Mesendoderm (in vitro differentiated cells): ENCODE data around the gene THOP1.

Experiments
- DNase-seq: peaks from one replicate; pipeline ENCODE4 v3.0.0; 2013
- H2AK5ac ChIP-seq: 2 replicates; pipeline ENCODE4 v1.6.1; 2013; ENCODE audit warnings: low read length, inconsistent platforms
- H2BK120ac ChIP-seq: 2 replicates; pipeline ENCODE4 v1.6.1; 2013; ENCODE audit warnings: low read depth, mild to moderate bottlenecking, low read length, moderate library complexity, mixed read lengths
- H2BK15ac ChIP-seq: replicated peaks from 2 replicates; pipeline ENCODE4 v1.6.1; 2013; ENCODE audit warnings: low read depth, mild to moderate bottlenecking, moderate library complexity
- H2BK5ac ChIP-seq: 2 replicates; pipeline ENCODE4 v1.6.1; 2013; ENCODE audit warnings: low read length, inconsistent platforms
- H3K18ac ChIP-seq: 2 replicates; pipeline ENCODE4 v1.6.1; 2013; ENCODE audit warnings: mild to moderate bottlenecking, low read length, mixed read lengths
- H3K23ac ChIP-seq: one replicate; pipeline ENCODE4 v1.6.1; 2013; ENCODE audit warnings: low read length
- H3K27ac ChIP-seq: 2 replicates; pipeline ENCODE4 v1.5.1; 2013; ENCODE audit warnings: low read depth, mild to moderate bottlenecking, inconsistent platforms, low read length, moderate library complexity
- H3K27me3 ChIP-seq: 2 replicates; pipeline ENCODE4 v1.6.1; 2013; ENCODE audit warnings: low read length, control low read depth, mild to moderate bottlenecking, inconsistent platforms; ENCODE audit not compliant: insufficient read depth, poor library complexity
- H3K36me3 ChIP-seq: 2 replicates; pipeline ENCODE4 v1.6.1; 2013; ENCODE audit warnings: low read length, inconsistent platforms; ENCODE audit not compliant: control insufficient read depth, insufficient read depth
- H3K4ac ChIP-seq: one replicate; pipeline ENCODE4 v1.6.1; 2013; ENCODE audit warnings: low read depth, mild to moderate bottlenecking, low read length, moderate library complexity
- H3K4me1 ChIP-seq: 2 replicates; pipeline ENCODE4 v1.6.1; 2013; ENCODE audit warnings: low read depth, low read length, inconsistent platforms; ENCODE audit not compliant: control insufficient read depth
- H3K4me2 ChIP-seq: 2 replicates; pipeline ENCODE4 v1.6.1; 2013; ENCODE audit warnings: low read length
- H3K4me3 ChIP-seq: 2 replicates; pipeline ENCODE4 v1.5.1; 2013; ENCODE audit warnings: mild to moderate bottlenecking, low read length
- H3K56ac ChIP-seq: one replicate; pipeline ENCODE4 v1.6.1; 2013; ENCODE audit warnings: low read length
- H3K79me1 ChIP-seq: 2 replicates; pipeline ENCODE4 v1.6.1; 2013; ENCODE audit warnings: low read length, inconsistent platforms
- H3K79me2 ChIP-seq: 2 replicates; pipeline ENCODE4 v1.6.1; 2013; ENCODE audit warnings: mild to moderate bottlenecking, low read length; ENCODE audit not compliant: control insufficient read depth, insufficient read depth
- H3K9ac ChIP-seq: 2 replicates; pipeline ENCODE4 v1.6.1; 2013; ENCODE audit warnings: low read length, inconsistent platforms
- H4K5ac ChIP-seq: one replicate; pipeline ENCODE4 v1.6.1; 2013; ENCODE audit warnings: low read length
- H4K8ac ChIP-seq: one replicate; pipeline ENCODE4 v1.6.1; 2013; ENCODE audit warnings: low read depth, mild to moderate bottlenecking, control low read depth, low read length, moderate library complexity
- WGBS: extraction: QIAGEN DNeasy Blood & Tissue Kit; methylation state at CpG from one replicate; pipeline ENCODE4 v1.1.7; 2013; ENCODE audit warnings: low lambda C conversion rate, missing lambda C conversion rate; ENCODE audit not compliant: insufficient coverage; ENCODE audit errors: extremely low coverage; 5-methylcytosine and 5-hydroxymethylcytosine counted together

The THOP1 gene

DNA sequence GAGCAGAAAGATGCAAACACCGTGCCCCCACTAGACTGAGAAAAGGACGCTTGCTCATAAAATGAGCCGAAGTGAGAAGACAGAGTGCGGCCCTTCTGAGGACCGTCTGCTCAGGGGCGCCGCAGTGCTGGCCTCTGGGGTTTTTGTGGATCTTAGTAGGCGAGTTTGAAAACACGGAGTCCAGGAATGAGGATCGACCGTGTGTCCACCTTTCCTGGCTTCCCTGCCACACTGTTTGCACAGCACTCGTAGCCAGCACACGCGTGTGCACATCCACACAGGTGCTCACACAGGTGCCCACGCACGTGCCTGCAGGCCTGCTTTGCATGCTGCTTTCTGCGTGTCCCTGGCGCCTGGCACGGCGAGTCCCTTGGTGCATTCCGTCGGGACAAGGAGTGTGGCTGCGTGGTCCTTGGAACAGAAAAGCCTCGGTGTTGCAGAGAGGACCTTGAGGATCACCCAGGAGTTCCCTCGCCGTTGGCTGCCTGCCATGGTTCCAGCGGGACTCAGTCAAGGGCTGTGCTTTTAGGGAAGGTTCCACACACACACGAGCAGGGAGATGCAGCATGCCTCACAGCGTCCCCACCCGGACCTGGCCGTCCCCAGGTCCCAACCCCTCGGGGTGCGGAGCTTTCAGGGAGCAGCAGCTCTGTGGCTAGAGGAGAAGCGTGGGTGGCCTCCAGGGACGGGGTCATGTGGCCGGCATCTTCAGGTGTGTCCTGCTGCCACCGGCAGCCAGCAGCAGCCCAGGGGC lies 24.3 kb downstream of the THOP1 start:
- H3K27me3 ChIP-seq = no peaks in the 10 kb centered on the region
- H3K18ac ChIP-seq = no peak overlapping the region
- WGBS = no CpG with 5 or more reads among the region's 37 CpGs
- H3K79me1 ChIP-seq = no peaks in the 10 kb centered on the region
- no peaks in the 10 kb centered on the region for H3K4me1 ChIP-seq
- no peak overlapping the region for H3K9ac ChIP-seq
- H4K5ac ChIP-seq = no peak overlapping the region
- DNase-seq = no peak
- H2AK5ac ChIP-seq = no peak overlapping the region
- no peak overlapping the region for H3K4me2 ChIP-seq
- no peak overlapping the region for H3K23ac ChIP-seq
- no peaks in the 10 kb centered on the region for H3K79me2 ChIP-seq
- no peak overlapping the region for H2BK15ac ChIP-seq
- no peak overlapping the region for H3K56ac ChIP-seq
- H2BK5ac ChIP-seq = no peak overlapping the region
- H3K27ac ChIP-seq = no peak overlapping the region
- H4K8ac ChIP-seq = no peak overlapping the region
- no peak overlapping the region for H2BK120ac ChIP-seq
- peaks cover 10% of the 10 kb centered on the region for H3K36me3 ChIP-seq
- H3K4me3 ChIP-seq = no peak overlapping the region
- no peak overlapping the region for H3K4ac ChIP-seq

DNA sequence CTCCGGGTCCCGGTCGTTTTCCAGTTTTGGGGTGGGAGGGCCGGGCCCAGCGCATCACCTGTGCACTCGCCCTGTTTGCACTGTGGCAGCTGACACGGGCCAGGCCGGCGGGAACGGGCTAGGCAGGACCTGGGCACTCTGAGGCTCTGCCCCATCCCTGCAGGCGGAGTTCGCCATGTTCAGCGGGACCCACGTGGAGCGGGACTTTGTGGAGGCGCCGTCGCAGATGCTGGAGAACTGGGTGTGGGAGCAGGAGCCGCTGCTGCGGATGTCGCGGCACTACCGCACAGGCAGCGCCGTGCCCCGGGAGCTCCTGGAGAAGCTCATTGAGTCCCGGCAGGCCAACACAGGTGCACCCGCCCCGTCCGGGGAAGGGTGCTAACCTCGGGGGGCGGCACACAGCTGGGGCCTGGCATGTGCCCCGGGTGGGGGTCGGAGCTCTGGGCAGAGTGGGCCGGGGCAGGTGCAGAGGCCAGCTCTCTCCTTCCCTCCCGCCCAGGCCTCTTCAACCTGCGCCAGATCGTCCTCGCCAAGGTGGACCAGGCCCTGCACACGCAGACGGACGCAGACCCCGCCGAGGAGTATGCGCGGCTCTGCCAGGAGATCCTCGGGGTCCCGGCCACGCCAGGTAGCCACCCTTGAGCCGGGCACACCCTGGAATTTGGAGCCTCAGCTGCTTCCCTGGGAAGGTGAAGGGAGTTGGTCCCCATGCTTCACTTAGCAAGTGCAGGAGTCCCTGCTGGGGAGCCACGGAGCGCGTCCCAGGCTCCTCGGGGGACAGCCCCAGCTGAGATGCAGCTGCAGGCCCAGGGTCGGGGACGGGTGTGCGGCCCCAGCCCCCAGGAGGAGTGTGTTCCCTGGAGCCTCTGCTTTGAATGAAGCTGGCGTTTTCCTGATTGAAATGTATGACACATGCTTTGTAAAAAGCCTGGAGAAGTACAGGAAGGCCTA lies 25.1 kb downstream of the THOP1 start:
- Histone ChIP-seq H4K8ac (no peak overlapping the region), H3K18ac (no peak overlapping the region), H2BK15ac (no peak overlapping the region), H3K56ac (no peak overlapping the region), H3K27ac (no peak overlapping the region), H3K4me1 (no peaks in the 10 kb centered on the region), H3K79me1 (no peaks in the 10 kb centered on the region), H3K4me2 (no peak overlapping the region), H2BK120ac (no peak overlapping the region), H4K5ac (no peak overlapping the region), H3K9ac (no peak overlapping the region), H3K4ac (no peak overlapping the region), H2BK5ac (no peak overlapping the region), H3K23ac (no peak overlapping the region), H3K4me3 (no peak overlapping the region), H2AK5ac (no peak overlapping the region), H3K79me2 (no peaks in the 10 kb centered on the region), H3K27me3 (no peaks in the 10 kb centered on the region), H3K36me3 (peaks cover 6% of the 10 kb centered on the region)
- no CpG with 5 or more reads among the region's 58 CpGs for WGBS
- no peak for DNase-seq

- Histone ChIP-seq H2BK5ac (no peak overlapping the region), H2BK120ac (no peak overlapping the region), H4K8ac (no peak overlapping the region), H3K4me3 (no peak overlapping the region), H3K4me1 (no peaks in the 10 kb centered on the region), H3K18ac (no peak overlapping the region), H3K27me3 (no peaks in the 10 kb centered on the region), H3K4me2 (no peak overlapping the region), H3K4ac (no peak overlapping the region), H3K9ac (no peak overlapping the region), H3K79me1 (no peaks in the 10 kb centered on the region), H3K36me3 (peaks cover 6% of the 10 kb centered on the region), H3K79me2 (no peaks in the 10 kb centered on the region), H3K56ac (no peak overlapping the region), H3K23ac (no peak overlapping the region), H2AK5ac (no peak overlapping the region), H4K5ac (no peak overlapping the region), H3K27ac (no peak overlapping the region), H2BK15ac (no peak overlapping the region)
- WGBS = no CpG with 5 or more reads among the region's 20 CpGs
- no peak for DNase-seq
These were observed 26.0 kb downstream of the THOP1 start for GRCh38 chr19:2811221-2811722.

GRCh38 chr19:2811735-2812413 lies 26.6 kb downstream of the THOP1 start:
- Histone ChIP-seq H2BK15ac (no peak overlapping the region), H3K4ac (no peak overlapping the region), H4K8ac (no peak overlapping the region), H3K79me1 (no peaks in the 10 kb centered on the region), H3K23ac (no peak overlapping the region), H3K56ac (no peak overlapping the region), H3K27ac (no peak overlapping the region), H3K36me3 (peaks cover 3% of the 10 kb centered on the region), H3K4me3 (no peak overlapping the region), H3K4me2 (no peak overlapping the region), H2AK5ac (no peak overlapping the region), H3K79me2 (no peaks in the 10 kb centered on the region), H3K18ac (no peak overlapping the region), H3K4me1 (no peaks in the 10 kb centered on the region), H4K5ac (no peak overlapping the region), H2BK120ac (no peak overlapping the region), H3K27me3 (no peaks in the 10 kb centered on the region), H3K9ac (no peak overlapping the region), H2BK5ac (no peak overlapping the region)
- no CpG with 5 or more reads among the region's 34 CpGs for WGBS
- no peak for DNase-seq

- H2BK120ac ChIP-seq = no peak overlapping the region
- H4K8ac ChIP-seq = no peak overlapping the region
- no peak overlapping the region for H4K5ac ChIP-seq
- no peak overlapping the region for H3K56ac ChIP-seq
- no peak overlapping the region for H3K18ac ChIP-seq
- H3K27me3 ChIP-seq = no peaks in the 10 kb centered on the region
- peaks cover 3% of the 10 kb centered on the region for H3K36me3 ChIP-seq
- H3K4me3 ChIP-seq = no peak overlapping the region
- H3K27ac ChIP-seq = no peak overlapping the region
- no peaks in the 10 kb centered on the region for H3K79me2 ChIP-seq
- no CpG with 5 or more reads among the region's 37 CpGs for WGBS
- H3K4me1 ChIP-seq = no peaks in the 10 kb centered on the region
- DNase-seq = no peak
- no peak overlapping the region for H3K23ac ChIP-seq
- no peak overlapping the region for H2AK5ac ChIP-seq
- H2BK15ac ChIP-seq = no peak overlapping the region
- H2BK5ac ChIP-seq = no peak overlapping the region
- H3K9ac ChIP-seq = no peak overlapping the region
- H3K4ac ChIP-seq = no peak overlapping the region
- H3K79me1 ChIP-seq = no peaks in the 10 kb centered on the region
- H3K4me2 ChIP-seq = no peak overlapping the region
These were observed 27.3 kb downstream of the THOP1 start for GRCh38 chr19:2812414-2813234.
